Left lung (tissue), 10 donors: ENCODE results near the gene DDX49. TPM values are rescaled to one million over a fixed set of nuclear protein-coding genes. Genes with fewer than 3 reads are reported as not detected.
A peak's percentile ranks its signal among the peaks of the same experiment; 100 is the strongest.

Source experiments
- ATAC-seq: fragments of 200-7000 bp; cut with Tn5 transposase; one replicate; pipeline ENCODE4 v1.9.1; 2020; ENCODE audit warnings: moderate library complexity
- DNase-seq, 4 donors: peaks; one replicate each; pipeline ENCODE4 v3.0.0-alpha.2; 2013 to 2020
- H3K27ac ChIP-seq, 2 donors: fragments of 200-600 bp; sonication (generic) in 1 of 2; one replicate each; pipeline versions ENCODE4 v1.5.0 to v1.8.0; 2020 to 2021
- H3K27me3 ChIP-seq, 2 donors: fragments of 200-600 bp; sonication (generic) in 1 of 2; one replicate each; pipeline versions ENCODE4 v1.5.0 to v1.8.0; 2020 to 2021
- H3K36me3 ChIP-seq, 2 donors: fragments of 200-600 bp; sonication (generic) in 1 of 2; one replicate each; pipeline versions ENCODE4 v1.5.0 to v1.8.0; 2020 to 2021
- H3K4me1 ChIP-seq, 2 donors: fragments of 200-600 bp; one replicate each; pipeline ENCODE4 v1.8.0; 2021
- H3K4me3 ChIP-seq, 2 donors: fragments of 200-600 bp; sonication (generic) in 1 of 2; one replicate each; pipeline versions ENCODE4 v1.5.0 to v1.8.0; 2020 to 2021; ENCODE audit warnings: mild to moderate bottlenecking in 1 of 2
- H3K9me3 ChIP-seq, 2 donors: fragments of 200-600 bp; sonication (generic) in 1 of 2; one replicate each; pipeline versions ENCODE4 v1.5.0 to v1.8.0; 2020 to 2021
- CTCF ChIP-seq, 2 donors: fragments of 200-600 bp; sonication (generic) in 1 of 2; IDR thresholded peaks; one replicate each; pipeline versions ENCODE4 v1.5.0 to v1.8.0; 2021; ENCODE audit warnings: antibody characterized with exemption in 2 of 2
- intact Hi-C, 2 donors: fragments of 100-400 bp; cut with DNase I; formaldehyde crosslinking; loops; one replicate each; pipeline versions ENCODE4 v1.11.2 to v1.14.2; 2022
- polyA plus RNA-seq, 6 donors: library from polyadenylated mRNA; unstranded; fragments of 120-200 nt; gene quantifications; one replicate each; pipeline ENCODE4 v1.2.1, GENCODE V29; 2013; ENCODE audit not compliant: insufficient read length in 6 of 6
- total RNA-seq, 2 donors: library from RNA; stranded (reverse); fragmentation: NEBNext Ultra II Directional; extraction: Animal tissue kit (Norgen Biotek cat#: 25700); gene quantifications; one replicate each; pipeline ENCODE4 v1.2.1, GENCODE V29; 2021
- donor health status: DM: no; HTN: yes; CAD: no.
- donor health status: DM: no; HTN: no; CAD: no.

The DDX49 gene
- total and polyA plus RNA-seq, 8 donors = 33.5 to 51.8 (median 42.4) TPM

- ATAC-seq (peak; percentile 64), DNase-seq (peak in 3 of 4 donors; percentile 67 to 85 (median 78))
- Histone ChIP-seq H3K9me3 (no peaks in the 10 kb centered on the region), H3K4me1 (peaks cover 0 to 20% of the 10 kb centered on the region in 2 donors), H3K4me3 (peak overlapping the region; percentile 54 to 63), H3K36me3 (peaks cover 0 to 20% of the 10 kb centered on the region in 2 donors), H3K27ac (peak overlapping the region; percentile 56 to 71), H3K27me3 (peaks cover 0 to 9% of the 10 kb centered on the region in 2 donors)
- intact Hi-C loops = no loop called here
- no peak for TF ChIP-seq CTCF (IDR thresholded peaks at IDR 0.05)
Measured at GRCh38 chr19:18939922-18940768, 20.6 kb downstream of the DDX49 start.

- Histone ChIP-seq H3K9me3 (no peaks in the 10 kb centered on the region), H3K36me3 (peaks cover 0 to 19% of the 10 kb centered on the region in 2 donors), H3K27me3 (peaks cover 0 to 9% of the 10 kb centered on the region in 2 donors), H3K4me3 (peak within 1 kb of the TSS; percentile 54 to 63), H3K27ac (peak within 1 kb of the TSS; percentile 56 to 71), H3K4me1 (peaks cover 0 to 20% of the 10 kb centered on the region in 2 donors)
- ATAC-seq (peak; percentile 89), DNase-seq (peak; percentile 70 to 97 (median 81))
- no peak for TF ChIP-seq CTCF (IDR thresholded peaks at IDR 0.05)
- intact Hi-C loops = no loop called here
Measured at GRCh38 chr19:18940769-18941627, 21.5 kb downstream of the DDX49 start, which contains the start of gene HOMER3. TSS of gene HOMER3 (minus strand) at chr19:18941217. CDS start at chr19:18938982, 2,235 bp downstream.

GRCh38 chr19:18941628-18942354 is 22.3 kb downstream of the DDX49 start:
- intact Hi-C loops = no loop called here
- Histone ChIP-seq H3K27me3 (peaks cover 0 to 9% of the 10 kb centered on the region in 2 donors), H3K9me3 (no peaks in the 10 kb centered on the region), H3K27ac (no peak overlapping the region), H3K4me3 (no peak overlapping the region), H3K36me3 (peaks cover 0 to 14% of the 10 kb centered on the region in 2 donors), H3K4me1 (peaks cover 0 to 20% of the 10 kb centered on the region in 2 donors)
- ATAC-seq = no peak
- TF ChIP-seq CTCF (IDR thresholded peaks at IDR 0.05) = no peak
- no peak for DNase-seq

GRCh38 chr19:18942692-18943091 is 23.2 kb downstream of the DDX49 start:
- H3K27me3 ChIP-seq = peaks cover 0 to 9% of the 10 kb centered on the region in 2 donors
- intact Hi-C loops = no loop called here
- peaks cover 0 to 20% of the 10 kb centered on the region in 2 donors for H3K4me1 ChIP-seq
- DNase-seq (no peak), ATAC-seq (no peak)
- TF ChIP-seq CTCF (IDR thresholded peaks at IDR 0.05) = no peak
- no peak overlapping the region for H3K4me3 ChIP-seq
- peaks cover 0 to 11% of the 10 kb centered on the region in 2 donors for H3K36me3 ChIP-seq
- no peak overlapping the region for H3K27ac ChIP-seq
- no peaks in the 10 kb centered on the region for H3K9me3 ChIP-seq
